ENCODE results near the gene MAP2K5. TPM values are rescaled to one million over a fixed set of nuclear protein-coding genes. Genes with fewer than 3 reads are reported as not detected.

The MAP2K5 gene
- total RNA-seq, 1 donor from 2014 or later, result 14.9 TPM

GRCh38 chr15:67822537-67823313 is 280.2 kb downstream of the MAP2K5 start:
- DNase-seq (ENCODE audit: low spot score), result no peak

GRCh38 chr15:67823314-67824196 is 281.1 kb downstream of the MAP2K5 start:
- DNase-seq (ENCODE audit: low spot score), result no peak

- no peak for DNase-seq (ENCODE audit: low spot score)
Observed at GRCh38 chr15:67824197-67824968, 281.9 kb downstream of the MAP2K5 start.

- no peak for DNase-seq (ENCODE audit: low spot score)
Observed at GRCh38 chr15:67824976-67825880, 282.7 kb downstream of the MAP2K5 start, which contains the start of gene SKOR1. Gene SKOR1, plus strand, starts transcription at chr15:67825509. Its CDS starts 94 bp downstream, at chr15:67825603.

- no peak for DNase-seq (ENCODE audit: low spot score)
Observed at GRCh38 chr15:67825881-67826716, 283.6 kb downstream of the MAP2K5 start.

GRCh38 chr15:67826717-67827561 is 284.4 kb downstream of the MAP2K5 start:
- DNase-seq (ENCODE audit: low spot score), result no peak

- DNase-seq (ENCODE audit: low spot score), result no peak
Observed at GRCh38 chr15:67827562-67828277, 285.2 kb downstream of the MAP2K5 start.

GRCh38 chr15:67828278-67828968 is 285.9 kb downstream of the MAP2K5 start:
- DNase-seq (ENCODE audit: low spot score), result no peak

GRCh38 chr15:67828969-67829646 is 286.6 kb downstream of the MAP2K5 start:
- DNase-seq (ENCODE audit: low spot score), result no peak

GRCh38 chr15:67829647-67830504 is 287.4 kb downstream of the MAP2K5 start:
- no peak for DNase-seq (ENCODE audit: low spot score)

GRCh38 chr15:67831363-67831762 is 288.9 kb downstream of the MAP2K5 start:
- DNase-seq (ENCODE audit: low spot score), result no peak

- DNase-seq (ENCODE audit: low spot score), result no peak
Observed at GRCh38 chr15:67832031-67832551, 289.6 kb downstream of the MAP2K5 start.

- DNase-seq (ENCODE audit: low spot score), result no peak
Observed at GRCh38 chr15:67832897-67833709, 290.6 kb downstream of the MAP2K5 start.

- DNase-seq (ENCODE audit: low spot score), result no peak
Observed at GRCh38 chr15:67833710-67834511, 291.4 kb downstream of the MAP2K5 start.

All from mesenteric fat pad (tissue), 1 donor.